ENCODE data around the gene FMN1.
"Not testable (repeated sequence)": the region's sequence is repeated elsewhere in the genome, so short reads cannot be mapped to it uniquely, and the experiment has no call there.

Gene FMN1

GRCh38 chr15:32966512-32966911 lies 228.0 kb downstream of the FMN1 start:
- DNase-seq (ENCODE audit: low read depth), result no peak

DNA sequence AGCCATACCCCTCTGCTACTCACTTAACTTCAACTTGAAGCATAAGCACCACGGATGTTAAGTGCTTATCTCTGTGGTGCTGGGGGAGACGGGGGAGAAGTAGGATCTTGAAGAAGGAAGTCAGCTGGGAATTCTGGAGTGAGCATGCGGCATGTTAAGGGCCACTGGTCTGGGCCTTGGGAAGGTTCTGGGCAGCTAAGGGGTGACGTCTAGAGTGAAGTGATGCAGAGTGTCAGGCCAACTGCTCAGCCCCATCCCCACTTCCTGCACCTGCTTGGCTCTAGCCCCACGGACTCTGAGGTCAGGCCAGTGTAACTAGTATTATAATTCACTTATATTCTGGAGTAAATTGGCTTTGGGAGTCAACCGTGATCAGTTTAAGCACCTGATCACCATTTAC lies 228.6 kb downstream of the FMN1 start:
- no peak for DNase-seq (ENCODE audit: low read depth)

GRCh38 chr15:32959077-32959476 lies 235.4 kb downstream of the FMN1 start:
- peak; percentile 28 for DNase-seq (ENCODE audit: low read depth)

DNA sequence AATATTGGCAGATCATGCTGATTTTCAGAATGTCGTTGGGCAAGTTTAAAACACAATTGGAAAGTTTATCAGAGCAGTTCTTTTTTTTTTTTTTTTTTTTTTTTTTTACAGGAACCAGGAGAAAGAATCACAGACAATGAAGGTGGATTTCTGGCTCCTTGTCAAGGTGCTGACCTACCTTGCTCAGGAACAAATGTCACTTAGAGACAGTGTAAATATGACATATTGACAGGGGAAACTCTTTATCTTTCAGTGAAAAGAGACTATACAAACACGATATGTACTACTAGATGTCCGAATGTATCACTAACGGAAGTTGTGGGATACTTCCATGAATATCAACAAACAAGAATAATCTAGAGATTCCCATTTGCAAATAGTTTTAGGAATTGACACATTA lies 237.3 kb downstream of the FMN1 start:
- DNase-seq (ENCODE audit: low read depth), result no peak

DNA sequence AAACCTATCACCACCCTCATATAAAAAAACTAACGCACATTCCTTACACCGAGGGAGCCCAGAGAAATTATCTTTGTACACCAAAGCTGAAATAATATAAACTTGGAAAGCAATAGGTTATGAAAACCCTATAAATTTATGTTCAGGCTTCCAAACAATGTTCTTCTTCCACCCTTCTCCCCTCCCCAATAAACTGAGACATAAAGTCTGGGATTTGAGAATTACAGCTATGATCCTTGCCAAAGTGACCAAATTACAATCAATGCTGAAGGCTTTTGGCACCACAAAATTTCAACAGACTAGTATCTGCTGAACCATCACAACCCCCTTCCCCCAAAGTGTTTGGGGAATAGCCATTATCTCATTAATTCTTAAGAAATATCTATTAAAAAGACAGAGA lies 237.8 kb downstream of the FMN1 start:
- DNase-seq (ENCODE audit: low read depth), result no peak

- DNase-seq (ENCODE audit: low read depth), result peak; percentile 50
These were observed 238.5 kb downstream of the FMN1 start for GRCh38 chr15:32956006-32956405.

- DNase-seq (ENCODE audit: low read depth), result no peak
These were observed 241.0 kb downstream of the FMN1 start for GRCh38 chr15:32953533-32953910.

DNA sequence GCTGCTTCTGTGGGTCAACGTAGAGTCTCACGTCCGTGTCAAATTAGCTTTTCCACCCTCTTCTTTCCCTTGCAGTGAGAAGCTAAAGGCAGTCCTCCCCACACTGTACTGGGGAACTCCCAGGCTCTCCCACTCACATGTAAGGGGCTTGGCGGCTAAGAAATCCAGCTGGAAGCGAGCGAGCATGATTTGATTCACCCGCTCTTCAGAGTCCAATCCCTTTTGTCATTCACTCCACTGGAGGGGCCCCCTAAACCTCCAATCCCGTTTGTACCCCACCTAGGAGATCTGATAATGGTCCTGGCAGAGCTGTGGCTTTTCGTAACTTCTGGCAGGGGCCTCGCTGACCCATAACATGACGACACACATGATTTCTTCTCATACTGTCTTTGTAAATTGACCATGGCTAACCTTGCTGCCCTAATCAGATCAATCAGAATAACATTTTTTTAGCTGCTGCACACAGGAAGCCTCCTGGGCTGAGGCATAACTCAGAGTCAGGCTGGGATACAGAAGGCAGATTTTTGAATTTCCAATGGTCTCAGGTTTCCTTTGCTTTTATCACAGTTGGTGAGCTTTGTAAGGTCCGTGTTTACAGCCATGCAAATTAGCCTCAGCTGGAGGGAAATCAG lies 241.5 kb downstream of the FMN1 start:
- no peak for DNase-seq (ENCODE audit: low read depth)

DNA sequence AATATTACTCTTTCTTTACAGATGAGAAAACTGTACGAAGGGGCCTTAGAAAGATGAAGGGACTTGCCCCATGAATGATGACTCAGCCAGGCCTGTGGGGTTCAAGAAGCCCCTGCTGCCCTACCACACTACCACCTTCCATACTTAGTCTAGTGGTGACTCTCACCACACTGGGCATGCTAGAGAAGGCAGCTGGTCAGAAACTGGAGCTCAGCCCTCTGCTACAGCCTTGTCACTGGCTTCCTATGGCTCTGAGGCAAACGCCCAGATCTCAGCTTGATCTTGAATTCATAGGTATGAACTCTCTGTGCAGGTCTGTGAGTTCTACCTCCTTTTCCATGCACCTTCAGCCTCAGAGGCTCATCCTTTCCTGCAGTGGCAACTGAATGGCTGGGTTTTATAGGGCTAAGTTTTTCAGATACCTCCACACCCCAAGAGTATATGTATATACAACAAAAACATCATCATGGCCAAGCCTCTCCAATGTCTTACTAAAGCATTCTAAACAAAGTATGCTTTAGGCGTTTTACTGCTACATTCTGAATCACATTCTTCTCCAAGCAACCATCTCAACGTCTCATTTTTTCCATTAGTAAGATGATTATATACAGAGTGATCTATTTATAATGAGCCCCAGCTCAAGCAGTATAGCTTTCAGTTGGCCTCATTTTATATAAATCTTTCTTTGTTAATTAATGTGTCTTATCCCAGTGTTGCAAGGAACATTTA lies 242.6 kb downstream of the FMN1 start:
- no peak for DNase-seq (ENCODE audit: low read depth)

GRCh38 chr15:32950051-32950450 lies 244.5 kb downstream of the FMN1 start:
- DNase-seq (ENCODE audit: low read depth), result not testable (repeated sequence)

GRCh38 chr15:32946210-32946609 lies 248.3 kb downstream of the FMN1 start:
- DNase-seq (ENCODE audit: low read depth), result no peak

GRCh38 chr15:32944431-32944830 lies 250.1 kb downstream of the FMN1 start:
- no peak for DNase-seq (ENCODE audit: low read depth)

- DNase-seq (ENCODE audit: low read depth), result peak; percentile 8
These were observed 250.8 kb downstream of the FMN1 start for GRCh38 chr15:32943711-32944110.

DNA sequence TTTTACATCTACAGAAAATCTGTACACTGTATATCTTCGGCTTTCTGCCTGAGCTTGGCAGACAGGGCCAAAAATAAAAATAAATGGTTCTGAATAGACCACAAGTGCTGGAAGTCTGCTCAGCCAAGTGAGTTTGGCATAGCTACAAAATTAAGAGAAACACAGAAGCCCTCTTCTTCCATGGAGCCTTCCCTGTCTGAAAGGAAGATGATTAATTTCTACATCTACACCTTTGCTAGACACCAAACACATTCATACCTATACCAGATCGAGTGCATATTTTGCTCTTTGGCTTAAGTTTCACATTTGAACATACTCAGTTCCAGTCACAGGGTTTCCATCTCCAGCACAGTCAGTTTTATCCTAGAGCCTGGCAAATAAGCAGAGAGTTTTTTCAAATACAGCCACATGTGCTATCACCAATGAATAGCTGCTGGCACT lies 252.1 kb downstream of the FMN1 start:
- DNase-seq (ENCODE audit: low read depth), result no peak

GRCh38 chr15:32941823-32942222 lies 252.7 kb downstream of the FMN1 start:
- DNase-seq (ENCODE audit: low read depth), result no peak

- DNase-seq (ENCODE audit: low read depth), result no peak
These were observed 257.5 kb downstream of the FMN1 start for GRCh38 chr15:32936976-32937375.

DNA sequence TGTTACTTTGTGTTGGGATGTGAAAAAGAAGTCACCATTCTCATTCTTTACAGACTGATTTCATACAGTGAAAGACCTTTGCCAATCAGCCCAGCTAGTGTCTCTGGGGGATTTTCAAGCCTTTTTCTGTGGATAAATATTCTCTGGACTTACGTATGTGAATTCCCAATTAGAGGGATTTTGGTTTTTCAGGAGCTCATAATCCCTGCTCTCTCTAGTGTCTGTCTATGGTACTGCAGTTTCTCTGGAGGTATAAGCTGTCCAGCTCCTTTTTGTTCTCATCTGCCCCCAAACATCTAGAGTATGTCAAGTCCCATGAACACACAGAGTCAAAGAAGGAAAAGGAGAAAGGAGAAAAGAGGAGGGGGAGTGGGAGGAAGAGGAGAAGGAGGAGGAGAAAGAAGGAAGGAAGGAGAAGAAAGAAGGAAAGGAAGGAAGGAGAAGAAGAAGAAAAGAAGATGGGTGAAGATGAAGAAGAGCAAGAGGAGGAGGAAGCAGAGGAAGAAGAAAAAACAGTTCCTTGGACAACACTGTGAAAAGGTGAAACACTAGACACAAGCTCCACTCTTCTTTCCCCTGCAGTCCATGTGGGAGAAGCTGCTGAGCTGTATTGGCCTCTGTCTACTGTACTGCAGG lies 258.1 kb downstream of the FMN1 start:
- peak; percentile 52 for DNase-seq (ENCODE audit: low read depth)

DNA sequence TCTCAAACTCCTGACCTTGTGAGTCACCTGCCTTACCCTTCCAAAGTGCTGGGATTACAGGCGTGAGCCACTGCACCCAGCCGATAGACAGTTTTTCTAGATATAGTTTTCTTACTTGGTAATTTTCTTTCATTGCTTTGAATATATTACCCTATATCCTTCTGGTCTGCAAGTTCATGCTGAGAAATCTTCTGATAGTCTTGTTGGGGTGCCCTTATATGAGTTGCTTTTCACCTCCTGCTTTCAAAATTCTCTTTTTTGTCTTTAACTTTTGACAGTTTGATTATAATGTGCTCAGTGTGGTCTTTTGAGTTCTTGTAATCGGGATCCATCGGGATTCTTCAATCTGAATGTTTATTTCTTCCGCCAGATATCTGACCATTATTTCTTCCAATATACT lies 259.4 kb downstream of the FMN1 start:
- DNase-seq (ENCODE audit: low read depth), result no peak

DNA sequence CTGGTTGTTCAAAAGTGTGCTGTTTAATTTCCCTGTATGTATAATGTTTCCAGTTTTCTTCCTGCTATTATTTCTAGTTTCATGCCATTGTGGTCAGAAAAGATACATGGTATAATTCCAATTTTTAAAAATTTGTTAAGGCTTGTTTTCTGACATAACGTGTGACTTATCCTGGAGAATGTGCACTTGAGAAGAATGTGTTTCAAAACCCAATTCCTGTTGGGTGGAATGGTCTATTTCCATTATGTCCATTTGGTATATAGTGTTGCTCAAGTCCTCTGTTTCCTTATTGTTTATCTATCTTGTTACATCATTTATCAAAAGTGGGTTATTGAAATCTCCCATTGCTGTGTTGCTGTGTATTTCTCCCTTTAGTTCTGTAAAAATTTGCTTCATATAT lies 261.3 kb downstream of the FMN1 start:
- no peak for DNase-seq (ENCODE audit: low read depth)

DNA sequence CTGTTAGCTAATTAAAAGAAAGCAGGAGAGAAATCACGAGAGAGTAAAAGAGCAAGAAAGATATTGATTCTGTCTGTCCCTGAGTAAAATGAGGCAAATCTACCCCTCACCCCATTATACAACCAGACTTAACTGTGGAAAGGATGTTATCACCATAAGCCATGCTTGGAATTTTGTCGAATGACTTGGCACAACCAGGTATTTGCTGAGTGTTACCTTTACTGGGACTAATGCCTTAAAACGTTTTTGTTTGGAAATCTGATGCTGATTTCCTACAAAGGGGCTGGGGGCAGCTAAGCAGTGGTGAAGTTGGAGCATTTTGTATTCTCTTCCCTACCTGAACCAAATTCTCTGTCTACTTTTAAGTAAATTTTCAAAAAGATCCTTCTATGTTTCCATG lies 265.6 kb downstream of the FMN1 start:
- DNase-seq (ENCODE audit: low read depth), result no peak

GRCh38 chr15:32927124-32927523 lies 267.4 kb downstream of the FMN1 start:
- no peak for DNase-seq (ENCODE audit: low read depth)

DNA sequence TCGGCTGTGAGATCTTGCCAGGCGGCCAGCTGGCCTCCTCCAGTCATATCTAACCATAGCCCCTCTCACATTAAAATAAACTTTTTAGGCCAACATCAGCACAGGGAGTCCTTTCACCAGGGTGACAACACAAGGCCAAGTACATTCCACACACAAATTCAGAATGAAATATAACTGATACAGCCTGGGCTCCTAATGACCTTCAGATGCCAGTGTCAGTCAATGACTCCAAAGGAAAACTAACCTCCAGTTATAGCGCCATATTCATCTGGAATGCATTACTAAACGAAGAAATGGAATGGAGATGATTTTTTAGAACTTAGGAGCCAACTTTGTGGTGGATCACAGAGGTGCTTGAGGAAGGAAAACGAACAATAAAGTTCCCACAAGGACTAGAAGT lies 271.3 kb downstream of the FMN1 start:
- DNase-seq (ENCODE audit: low read depth), result no peak

- DNase-seq (ENCODE audit: low read depth), result no peak
These were observed 272.0 kb downstream of the FMN1 start for GRCh38 chr15:32922541-32922940.
